HG03139 (cell line): ENCODE results near the gene RNF208.

ENCODE experiments used
- ATAC-seq: cut with Tn5 transposase; IDR thresholded peaks from one replicate; pipeline ENCODE4 v1.9.1; 2021; ENCODE audit not compliant: unreplicated experiment

Gene RNF208

DNA sequence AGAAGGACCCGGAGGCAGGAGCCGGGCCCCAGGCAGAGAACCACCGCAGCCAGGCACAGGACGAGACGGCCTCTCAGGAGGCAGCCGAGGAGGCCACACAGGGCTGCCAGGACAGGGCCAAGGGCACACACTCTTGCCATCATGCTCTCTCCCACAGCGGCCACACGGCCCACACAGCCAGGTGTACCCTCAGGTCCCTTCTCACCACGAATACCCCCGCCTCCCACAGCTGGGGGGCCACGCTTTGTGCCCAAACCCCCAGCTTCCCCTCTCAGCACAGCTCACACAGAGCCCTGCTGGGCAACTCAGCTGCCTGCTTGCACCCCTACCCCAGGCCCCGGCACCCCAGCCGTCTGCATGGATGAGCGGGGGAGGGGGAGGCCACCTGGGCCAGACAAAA is 28.3 kb downstream of the RNF208 start:
- no peak for ATAC-seq

DNA sequence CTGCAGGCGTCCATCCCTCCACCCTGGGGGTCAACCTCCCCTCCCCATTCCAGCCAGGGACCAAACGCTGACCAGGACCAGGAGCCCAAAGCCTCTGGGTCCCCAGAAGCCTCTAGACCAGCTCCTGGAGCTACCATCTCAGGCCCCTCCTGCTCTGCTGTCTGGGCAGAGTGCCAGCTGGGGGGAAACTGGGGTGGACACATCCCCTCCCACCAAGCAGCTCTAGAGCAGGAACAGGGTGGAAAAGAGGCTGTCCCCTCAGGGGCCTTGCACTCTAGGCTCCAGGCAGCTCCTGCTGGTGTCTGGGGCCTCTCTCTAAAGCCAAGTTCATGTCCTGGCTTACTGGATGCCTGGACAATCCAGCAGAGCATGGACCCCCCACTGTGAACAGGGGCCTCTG is 29.2 kb downstream of the RNF208 start:
- no peak for ATAC-seq

GRCh38 chr9:137192448-137192780 is 29.6 kb downstream of the RNF208 start:
- ATAC-seq: no peak

- no peak for ATAC-seq
Observed at GRCh38 chr9:137191691-137192447, 30.2 kb downstream of the RNF208 start.

DNA sequence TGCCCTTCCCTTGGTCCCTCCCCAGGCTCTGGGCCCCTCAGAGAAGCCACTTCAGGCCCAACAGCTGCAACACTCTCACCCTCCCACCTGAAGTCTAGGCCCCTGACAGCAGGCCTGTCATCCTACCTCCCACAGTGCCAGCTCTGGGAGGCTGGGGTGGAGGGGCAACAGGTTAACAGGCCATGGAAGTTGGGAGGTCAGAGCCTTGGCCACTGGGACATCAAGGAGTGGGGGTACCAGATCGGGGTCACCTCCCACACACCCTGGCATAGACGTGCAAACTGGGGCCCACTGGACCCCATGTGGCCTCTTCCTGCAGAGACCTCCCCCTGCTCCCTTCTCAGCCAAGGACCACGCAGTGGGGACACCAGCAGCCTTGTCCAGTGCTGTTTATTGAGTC is 30.8 kb downstream of the RNF208 start:
- no peak for ATAC-seq

- no peak for ATAC-seq
Observed at GRCh38 chr9:137190315-137190856, 31.7 kb downstream of the RNF208 start.

- no peak for ATAC-seq
Observed at GRCh38 chr9:137189297-137190295, 32.4 kb downstream of the RNF208 start.

GRCh38 chr9:137188490-137189296 is 33.3 kb downstream of the RNF208 start, which contains the start of the genes ANAPC2 and SSNA1:
Gene ANAPC2 (minus strand): TSS chr9:137188560. CDS start chr9:137188532, 28 bp downstream.
Gene SSNA1 (plus strand): TSS chr9:137188676. CDS start chr9:137188727, 51 bp downstream.
- peak; percentile 65 for ATAC-seq

- no peak for ATAC-seq
Observed at GRCh38 chr9:137188086-137188489, 34.0 kb downstream of the RNF208 start.

GRCh38 chr9:137187386-137187785 is 34.7 kb downstream of the RNF208 start:
- no peak for ATAC-seq

DNA sequence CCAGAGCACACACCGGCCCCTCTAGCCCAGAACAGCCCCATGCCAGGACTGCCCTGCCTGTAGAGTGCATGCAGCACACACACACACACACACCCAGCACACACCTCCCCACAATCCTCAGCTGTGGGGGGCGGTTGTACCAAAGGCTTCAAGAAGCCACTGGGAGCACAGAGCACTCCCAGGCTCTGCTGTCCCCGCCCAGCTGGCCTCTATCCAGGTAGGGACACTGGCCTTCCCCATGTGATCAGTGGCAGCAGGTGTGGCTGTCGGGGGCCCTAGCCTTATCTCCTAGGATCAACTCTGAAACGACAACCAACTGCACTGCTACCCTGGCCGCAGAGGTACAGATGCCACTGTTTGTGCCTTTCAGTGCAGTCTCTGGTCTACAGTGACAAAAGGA is 35.7 kb downstream of the RNF208 start:
- no peak for ATAC-seq

- ATAC-seq: no peak
Observed at GRCh38 chr9:137185921-137186320, 36.1 kb downstream of the RNF208 start.

DNA sequence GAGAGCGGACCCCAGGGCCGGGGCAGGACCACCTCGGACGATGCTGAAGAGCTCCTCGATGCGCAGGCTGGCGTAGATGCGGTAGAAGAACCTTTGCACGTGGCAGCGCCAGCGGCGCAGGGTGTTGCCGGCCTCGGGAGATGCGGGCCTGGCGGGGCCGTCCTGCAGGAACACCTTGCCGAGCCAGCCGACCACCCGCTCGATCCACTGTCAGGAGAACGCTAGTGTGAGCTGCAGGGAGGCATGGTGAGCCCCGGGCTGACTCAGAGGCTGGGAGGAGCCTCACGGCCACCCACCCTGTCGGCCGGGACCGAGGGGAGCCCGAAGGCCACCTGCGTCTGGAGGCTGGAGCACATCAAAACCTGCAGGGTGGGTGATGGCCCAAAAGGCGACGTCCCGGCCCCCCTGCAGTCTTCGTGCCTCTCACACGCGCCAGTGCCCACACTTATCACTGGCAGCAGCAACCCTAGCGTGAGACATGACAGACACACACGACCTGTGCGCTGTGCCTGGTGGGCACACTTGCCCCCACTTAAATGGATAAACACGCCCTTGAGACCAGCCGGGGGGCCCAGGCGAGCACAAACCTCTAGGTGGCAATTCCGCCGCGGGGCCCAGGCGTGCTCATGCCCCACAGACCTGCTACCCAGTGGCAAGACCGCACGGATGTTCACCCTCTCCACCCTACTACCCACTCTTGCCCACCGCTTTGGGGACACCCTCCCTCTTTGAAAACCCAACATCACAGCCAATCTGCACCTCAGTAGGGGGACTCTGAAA is 37.0 kb downstream of the RNF208 start:
- ATAC-seq: no peak

- no peak for ATAC-seq
Observed at GRCh38 chr9:137183980-137184595, 38.0 kb downstream of the RNF208 start.

- no peak for ATAC-seq
Observed at GRCh38 chr9:137182836-137183235, 39.2 kb downstream of the RNF208 start.

GRCh38 chr9:137181680-137182079 is 40.4 kb downstream of the RNF208 start:
- no peak for ATAC-seq

DNA sequence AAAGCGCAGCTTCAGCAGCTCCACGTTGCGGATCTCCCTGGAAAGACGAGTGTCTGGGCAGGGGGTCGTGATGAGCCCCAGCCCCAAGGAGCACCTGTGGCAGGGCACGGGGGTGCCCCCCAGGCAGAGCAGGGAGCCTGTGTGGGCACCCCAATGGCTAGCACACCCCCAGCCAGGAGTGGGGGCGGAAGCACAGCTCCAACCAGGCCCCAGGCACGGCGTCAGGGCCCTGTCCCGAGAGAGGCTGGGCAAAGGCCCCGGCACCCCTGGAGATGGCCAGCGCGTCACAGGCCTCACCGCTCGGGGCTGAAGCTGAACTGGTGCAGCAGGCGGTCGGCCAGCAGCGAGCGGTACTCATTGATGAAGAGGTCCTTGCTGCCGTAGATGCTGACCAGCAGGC is 41.5 kb downstream of the RNF208 start:
- no peak for ATAC-seq

- no peak for ATAC-seq
Observed at GRCh38 chr9:137179761-137180160, 42.3 kb downstream of the RNF208 start.

DNA sequence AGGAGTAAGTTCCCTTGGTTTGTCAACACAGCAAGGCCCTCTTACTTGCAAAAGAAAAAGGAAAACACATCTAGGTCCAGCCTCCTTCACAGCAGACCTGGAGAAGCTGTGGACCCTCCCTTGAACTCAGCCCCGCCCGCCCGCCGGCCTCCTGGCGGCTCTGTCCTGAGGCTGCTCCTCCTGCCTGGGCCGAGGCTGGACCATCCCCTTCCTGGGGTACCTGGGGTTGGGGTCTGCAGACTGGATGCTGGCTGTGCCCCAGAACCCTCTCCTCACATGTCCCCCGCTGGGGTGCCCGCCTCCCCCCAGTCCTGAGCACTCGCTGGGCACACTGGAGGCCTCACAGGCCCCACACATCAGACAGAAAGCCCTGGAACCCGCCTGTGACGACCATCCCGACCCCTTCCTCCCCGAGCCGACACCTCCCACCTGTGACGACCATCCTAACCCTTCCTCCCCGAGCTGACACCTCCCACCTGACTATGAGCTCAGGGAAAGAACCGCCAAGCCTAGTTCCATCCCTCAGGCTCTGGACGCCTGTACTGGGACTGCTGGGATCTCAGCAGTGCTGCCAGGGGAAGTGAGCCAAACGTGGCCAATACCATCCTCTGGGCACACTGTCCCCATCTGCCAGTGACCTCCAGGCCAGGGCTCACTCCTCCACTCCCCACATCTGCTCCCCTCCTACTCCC is 43.0 kb downstream of the RNF208 start:
- no peak for ATAC-seq
